Cardiac fibroblast (primary cell): Measurements from ENCODE around the gene ERP27.

ENCODE experiments used
- DNase-seq, 2 donors: peaks; one replicate each; pipeline versions ENCODE4 v3.0.0 to v3.0.0-alpha.2; 2010; ENCODE audit warnings: low read depth in 2 of 2
- H3K4me3 ChIP-seq, 2 donors: replicated peaks in 1 of 2; 1 replicate in 1 of 2; 2 replicates in 1 of 2; pipeline ENCODE4 v1.5.1; 2011; ENCODE audit warnings: low read depth in 2 of 2, low read length in 2 of 2, mild to moderate bottlenecking in 2 of 2, moderate library complexity in 1 of 2
- TF ChIP-seq, protein P1 (sequence below): IDR thresholded peaks from one replicate; pipeline ENCODE4 v1.5.1; 2011; ENCODE audit warnings: low read depth, mild to moderate bottlenecking, low read length, inconsistent platforms

ERP27 gene

GRCh38 chr12:14981049-14981448 is 42.7 kb upstream of the ERP27 start:
- TF ChIP-seq, protein P1, sequence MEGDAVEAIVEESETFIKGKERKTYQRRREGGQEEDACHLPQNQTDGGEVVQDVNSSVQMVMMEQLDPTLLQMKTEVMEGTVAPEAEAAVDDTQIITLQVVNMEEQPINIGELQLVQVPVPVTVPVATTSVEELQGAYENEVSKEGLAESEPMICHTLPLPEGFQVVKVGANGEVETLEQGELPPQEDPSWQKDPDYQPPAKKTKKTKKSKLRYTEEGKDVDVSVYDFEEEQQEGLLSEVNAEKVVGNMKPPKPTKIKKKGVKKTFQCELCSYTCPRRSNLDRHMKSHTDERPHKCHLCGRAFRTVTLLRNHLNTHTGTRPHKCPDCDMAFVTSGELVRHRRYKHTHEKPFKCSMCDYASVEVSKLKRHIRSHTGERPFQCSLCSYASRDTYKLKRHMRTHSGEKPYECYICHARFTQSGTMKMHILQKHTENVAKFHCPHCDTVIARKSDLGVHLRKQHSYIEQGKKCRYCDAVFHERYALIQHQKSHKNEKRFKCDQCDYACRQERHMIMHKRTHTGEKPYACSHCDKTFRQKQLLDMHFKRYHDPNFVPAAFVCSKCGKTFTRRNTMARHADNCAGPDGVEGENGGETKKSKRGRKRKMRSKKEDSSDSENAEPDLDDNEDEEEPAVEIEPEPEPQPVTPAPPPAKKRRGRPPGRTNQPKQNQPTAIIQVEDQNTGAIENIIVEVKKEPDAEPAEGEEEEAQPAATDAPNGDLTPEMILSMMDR = no peak
- no peak for DNase-seq
- no peak overlapping the region for H3K4me3 ChIP-seq

DNA sequence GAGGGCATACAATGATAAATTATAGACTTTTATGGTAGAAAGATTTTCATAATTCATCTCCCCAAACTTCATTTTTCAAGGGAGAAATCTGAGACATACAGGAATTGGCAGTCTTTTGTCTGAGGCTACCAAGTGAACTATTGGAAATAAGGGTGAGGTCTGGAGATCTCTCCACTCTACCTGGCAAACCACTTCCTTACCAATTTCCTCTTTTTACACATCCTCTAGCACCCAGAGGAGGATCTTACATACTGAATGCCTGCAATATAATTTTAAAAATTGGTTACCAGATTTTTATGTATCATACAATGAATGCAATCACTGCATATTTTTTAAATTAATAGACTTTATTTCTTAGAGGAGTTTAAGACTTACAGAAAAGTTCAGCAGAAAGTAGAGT is 41.1 kb upstream of the ERP27 start:
- TF ChIP-seq, protein P1 = no peak
- DNase-seq = no peak
- H3K4me3 ChIP-seq = no peak overlapping the region

GRCh38 chr12:14976658-14977057 is 38.3 kb upstream of the ERP27 start:
- no peak overlapping the region for H3K4me3 ChIP-seq
- DNase-seq = no peak
- TF ChIP-seq, protein P1 = no peak

DNA sequence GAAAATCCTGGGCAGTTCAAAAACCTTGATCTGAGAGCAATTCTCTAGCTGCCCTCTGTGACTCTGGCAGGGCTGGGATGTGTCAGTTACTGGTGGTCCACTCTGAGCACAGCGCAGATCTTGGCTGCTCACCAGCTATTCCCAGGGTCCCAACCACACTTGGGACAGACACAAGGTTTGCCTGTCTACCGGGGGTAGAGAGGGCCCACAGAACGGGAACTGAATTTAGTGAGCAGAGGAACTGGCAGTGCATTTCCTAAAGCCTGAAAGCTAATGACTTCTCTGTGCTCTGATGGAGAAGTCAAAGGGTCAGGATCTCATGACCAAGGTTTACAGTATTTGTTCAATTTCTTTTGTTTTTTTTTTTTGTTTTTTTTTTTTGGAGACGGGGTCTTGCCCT is 37.1 kb upstream of the ERP27 start:
- TF ChIP-seq, protein P1 = no peak
- no peak overlapping the region for H3K4me3 ChIP-seq
- no peak for DNase-seq

DNA sequence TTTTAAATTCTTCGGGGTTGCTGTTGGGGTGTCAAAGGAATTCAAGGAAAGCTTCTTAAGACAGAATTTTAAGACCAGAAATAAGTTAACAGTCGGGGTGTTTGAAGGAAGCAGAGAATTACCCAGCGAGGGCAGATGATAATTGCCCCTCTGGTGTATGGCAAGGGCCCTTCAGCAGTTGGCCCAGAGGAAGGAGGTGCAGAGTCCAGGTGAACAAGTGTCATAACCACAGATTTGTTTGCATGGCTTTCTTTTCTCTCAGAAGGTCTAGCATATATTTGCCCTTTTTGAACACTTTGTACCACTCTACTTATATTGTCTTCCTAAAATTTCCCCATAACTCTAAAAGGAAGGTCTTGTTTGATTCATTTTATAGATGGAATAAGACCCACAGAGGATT is 36.3 kb upstream of the ERP27 start:
- no peak for DNase-seq
- no peak overlapping the region for H3K4me3 ChIP-seq
- TF ChIP-seq, protein P1 = no peak

GRCh38 chr12:14972816-14973215 is 34.5 kb upstream of the ERP27 start, which contains the start of gene PDE6H:
TSS of gene PDE6H (plus strand) at chr12:14973042. CDS start at chr12:14978013, 4,971 bp downstream.
- TF ChIP-seq, protein P1 = no peak

GRCh38 chr12:14970473-14970872 is 32.1 kb upstream of the ERP27 start:
- TF ChIP-seq, protein P1 = no peak
- H3K4me3 ChIP-seq = no peak overlapping the region
- DNase-seq = peak in 1 of 2 donors; percentile 54

More at GRCh38 chr12:14972816-14973215, 34.5 kb upstream of the ERP27 start, which contains the start of gene PDE6H:
- DNase-seq = no peak
- no peak within 1 kb of the TSS for H3K4me3 ChIP-seq
